Sigmoid colon (tissue), 7 donors: ENCODE data around the gene LHX3. TPM values are rescaled to one million over a fixed set of nuclear protein-coding genes. Genes with fewer than 3 reads are reported as not detected.

Source experiments
- DNase-seq: peaks from one replicate; pipeline ENCODE4 v3.0.0-alpha.2; 2019
- H3K27ac ChIP-seq, 4 donors: fragments of 200-600 bp; sonication (generic); one replicate each; pipeline ENCODE4 v1.5.1; 2016 to 2019; ENCODE audit warnings: mild to moderate bottlenecking in 1 of 4
- H3K27me3 ChIP-seq, 3 donors: fragments of 200-600 bp; sonication (generic); one replicate each; pipeline ENCODE4 v1.5.1; 2019; ENCODE audit warnings: mild to moderate bottlenecking in 1 of 3
- H3K36me3 ChIP-seq, 4 donors: fragments of 200-600 bp; sonication (generic); one replicate each; pipeline ENCODE4 v1.5.1; 2016 to 2019
- H3K4me1 ChIP-seq, 4 donors: fragments of 200-600 bp; sonication (generic); one replicate each; pipeline ENCODE4 v1.5.1; 2017 to 2019
- H3K4me3 ChIP-seq, 4 donors: fragments of 200-600 bp; sonication (generic); one replicate each; pipeline ENCODE4 v1.5.1; 2017 to 2019; ENCODE audit warnings: mild to moderate bottlenecking in 2 of 4, moderate library complexity in 1 of 4
- H3K9me3 ChIP-seq, 4 donors: fragments of 200-600 bp in 3 of 4; sonication (generic) in 3 of 4; one replicate each; pipeline versions ENCODE4 v1.5.1 to v1.6.1; 2013 to 2019
- EP300 ChIP-seq, 4 donors: sonication (generic); formaldehyde crosslinking; IDR thresholded peaks; one replicate each; pipeline ENCODE4 v1.6.1; 2017; ENCODE audit warnings: antibody characterized with exemption in 4 of 4
- POLR2A ChIP-seq, 2 donors: fragments of 450-650 bp; IDR thresholded peaks; one replicate each; pipeline ENCODE4 v1.6.1; 2016; ENCODE audit warnings: antibody characterized with exemption in 2 of 2, mild to moderate bottlenecking in 2 of 2, moderate library complexity in 2 of 2
- POLR2AphosphoS5 ChIP-seq, 4 donors: sonication (generic); formaldehyde crosslinking; IDR thresholded peaks; one replicate each; pipeline ENCODE4 v1.6.1; 2017; ENCODE audit warnings: antibody characterized with exemption in 4 of 4
- whole genome bisulfite sequencing, 2 donors: extraction: QIAGEN DNeasy Blood & Tissue Kit; methylation state at CpG; one replicate each; pipeline ENCODE4 v1.1.7; 2013; 5-methylcytosine and 5-hydroxymethylcytosine counted together
- intact Hi-C: fragments of 100-400 bp; cut with DNase I; formaldehyde crosslinking; loops from one replicate; pipeline ENCODE4 v1.15.1; 2023
- polyA plus RNA-seq, 3 donors: library from polyadenylated mRNA; stranded (reverse); fragments of 200-250 nt; gene quantifications; one replicate each; pipeline ENCODE4 v1.2.3, GENCODE V29; 2013
- total RNA-seq, 4 donors: library from RNA; depleted of rRNA; stranded (reverse); fragments of >200 nt; gene quantifications; one replicate each; pipeline ENCODE4 v1.1.0, GENCODE V29; 2016
- TF ChIP-seq, protein P1 (sequence below), 4 experiments: fragments of 450-650 bp in 3 of 4; fragments of 200-600 bp in 1 of 4; IDR thresholded peaks; one replicate each; pipeline ENCODE4 v1.5.1; 2016 to 2019; ENCODE audit warnings: antibody characterized with exemption in 4 of 4, mild to moderate bottlenecking in 3 of 4, moderate library complexity in 2 of 4
- donor health status: healthy with polysubstance abuse.
- donor health status: Bipolar disorder and iron deficiency.
- donor health status: healthy.

The LHX3 gene
- total and polyA plus RNA-seq, 7 donors = not detected

DNA sequence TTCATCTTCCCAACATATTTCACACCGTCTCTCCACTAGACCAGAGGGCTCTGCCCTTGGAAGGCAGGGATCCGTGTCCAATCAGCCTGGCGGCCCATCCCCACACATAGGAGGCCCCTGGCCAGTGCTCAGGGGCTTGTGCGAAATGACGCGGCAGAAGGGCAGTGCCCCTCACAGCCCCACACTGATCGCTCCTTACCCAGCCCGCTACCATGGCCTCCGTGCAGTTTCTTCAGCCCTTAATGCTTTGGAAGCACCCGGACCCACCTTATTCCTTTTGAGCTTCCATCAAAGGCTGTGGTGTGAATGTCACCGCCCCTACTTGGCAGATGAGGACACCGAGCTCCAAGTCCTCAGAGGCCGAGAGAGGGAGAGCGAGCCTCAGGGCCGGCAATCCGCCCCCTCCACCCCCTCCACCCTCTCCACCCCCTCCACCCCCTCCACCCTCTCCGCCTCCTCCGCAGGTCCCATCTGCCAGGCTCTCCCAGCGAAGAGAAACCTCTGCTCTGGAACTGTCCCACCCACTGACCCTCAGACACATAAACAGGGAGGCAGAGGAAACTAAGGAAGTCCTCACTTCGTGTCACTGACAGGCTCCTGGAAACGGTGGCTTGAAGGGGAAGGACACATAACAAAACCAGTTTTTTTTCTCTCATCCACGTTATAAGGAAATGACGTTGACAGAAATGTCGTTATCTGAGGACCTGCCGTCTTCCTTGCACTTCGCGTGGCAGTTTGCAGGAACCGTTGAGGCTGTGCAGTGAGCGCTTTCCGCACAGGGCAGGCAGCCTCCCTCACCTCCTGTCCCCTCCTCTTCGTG lies 26.8 kb upstream of the LHX3 start:
- 71 to 89% methylated on average over 31 of the region's 31 CpGs for WGBS, 2 donors
- intact Hi-C loops = no loop called here
- no peaks in the 10 kb centered on the region for H3K4me1 ChIP-seq
- H3K36me3 ChIP-seq = peaks cover 0 to 16% (median under 1%) of the 10 kb centered on the region in 4 donors
- no peaks in the 10 kb centered on the region for H3K27me3 ChIP-seq
- no peaks in the 10 kb centered on the region for H3K9me3 ChIP-seq
- H3K27ac ChIP-seq = no peak overlapping the region
- no peak overlapping the region for H3K4me3 ChIP-seq
- TF ChIP-seq POLR2AphosphoS5 (IDR thresholded peaks at IDR 0.05) (no peak), POLR2A (IDR thresholded peaks at IDR 0.05) (no peak), EP300 (IDR thresholded peaks at IDR 0.05) (no peak)
- TF ChIP-seq, protein P1, sequence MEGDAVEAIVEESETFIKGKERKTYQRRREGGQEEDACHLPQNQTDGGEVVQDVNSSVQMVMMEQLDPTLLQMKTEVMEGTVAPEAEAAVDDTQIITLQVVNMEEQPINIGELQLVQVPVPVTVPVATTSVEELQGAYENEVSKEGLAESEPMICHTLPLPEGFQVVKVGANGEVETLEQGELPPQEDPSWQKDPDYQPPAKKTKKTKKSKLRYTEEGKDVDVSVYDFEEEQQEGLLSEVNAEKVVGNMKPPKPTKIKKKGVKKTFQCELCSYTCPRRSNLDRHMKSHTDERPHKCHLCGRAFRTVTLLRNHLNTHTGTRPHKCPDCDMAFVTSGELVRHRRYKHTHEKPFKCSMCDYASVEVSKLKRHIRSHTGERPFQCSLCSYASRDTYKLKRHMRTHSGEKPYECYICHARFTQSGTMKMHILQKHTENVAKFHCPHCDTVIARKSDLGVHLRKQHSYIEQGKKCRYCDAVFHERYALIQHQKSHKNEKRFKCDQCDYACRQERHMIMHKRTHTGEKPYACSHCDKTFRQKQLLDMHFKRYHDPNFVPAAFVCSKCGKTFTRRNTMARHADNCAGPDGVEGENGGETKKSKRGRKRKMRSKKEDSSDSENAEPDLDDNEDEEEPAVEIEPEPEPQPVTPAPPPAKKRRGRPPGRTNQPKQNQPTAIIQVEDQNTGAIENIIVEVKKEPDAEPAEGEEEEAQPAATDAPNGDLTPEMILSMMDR (IDR thresholded peaks at IDR 0.05) = no peak
- no peak for DNase-seq

DNA sequence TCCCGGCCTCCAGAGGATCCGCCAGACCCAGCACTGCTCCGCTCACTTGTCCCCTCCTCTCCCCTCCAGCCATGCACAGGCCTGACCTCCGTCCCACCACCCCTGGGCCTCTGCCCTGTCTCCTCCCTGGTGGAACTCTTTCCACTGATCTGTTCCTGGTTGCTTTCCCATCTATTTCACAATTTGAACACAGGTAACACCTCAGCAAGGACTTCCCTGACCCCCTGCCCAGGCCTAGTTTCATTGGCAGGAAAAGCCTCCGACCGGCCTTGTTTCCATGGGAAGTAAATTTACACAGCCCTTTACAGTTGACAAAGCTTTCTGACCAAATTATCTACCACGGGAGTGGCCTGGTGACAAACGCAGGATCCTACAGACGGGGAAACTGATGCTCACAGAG lies 25.8 kb upstream of the LHX3 start:
- no peaks in the 10 kb centered on the region for H3K27me3 ChIP-seq
- no peak for DNase-seq
- H3K36me3 ChIP-seq = peaks cover 0 to 7% (median 0%) of the 10 kb centered on the region in 4 donors
- intact Hi-C loops = no loop called here
- 91 to 94% methylated on average over 9 of the region's 9 CpGs for WGBS, 2 donors
- H3K27ac ChIP-seq = no peak overlapping the region
- TF ChIP-seq POLR2A (IDR thresholded peaks at IDR 0.05) = no peak
- TF ChIP-seq, protein P1 (IDR thresholded peaks at IDR 0.05) = no peak
- TF ChIP-seq EP300 (IDR thresholded peaks at IDR 0.05) = no peak
- no peak for TF ChIP-seq POLR2AphosphoS5 (IDR thresholded peaks at IDR 0.05)
- H3K4me3 ChIP-seq = no peak overlapping the region
- H3K4me1 ChIP-seq = no peaks in the 10 kb centered on the region
- no peaks in the 10 kb centered on the region for H3K9me3 ChIP-seq

DNA sequence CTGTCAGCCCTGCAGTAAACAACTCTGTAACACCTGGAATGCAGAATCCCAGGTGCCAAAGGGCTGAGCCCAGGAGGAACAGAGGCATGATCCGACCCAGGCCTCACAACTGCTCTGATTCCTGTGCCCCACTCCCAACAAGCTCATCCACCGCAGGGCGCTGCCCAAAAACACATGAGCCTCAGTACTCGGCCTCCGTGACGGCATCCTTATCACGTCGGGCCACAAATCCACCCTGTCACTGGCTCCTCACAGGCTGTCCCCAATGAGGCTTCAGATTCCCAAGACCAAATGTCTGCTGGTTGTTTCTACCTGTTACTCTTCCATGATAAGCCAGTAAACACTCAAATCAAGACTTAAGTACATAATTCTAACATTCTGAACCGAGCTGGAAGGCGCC lies 25.4 kb upstream of the LHX3 start:
- intact Hi-C loops = no loop called here
- Histone ChIP-seq H3K9me3 (no peaks in the 10 kb centered on the region), H3K27ac (no peak overlapping the region), H3K36me3 (peaks cover 0 to 3% (median 0%) of the 10 kb centered on the region in 4 donors), H3K4me1 (no peaks in the 10 kb centered on the region), H3K4me3 (no peak overlapping the region), H3K27me3 (no peaks in the 10 kb centered on the region)
- no peak for DNase-seq
- WGBS, 2 donors = 89 to 94% methylated on average over 10 of the region's 10 CpGs
- TF ChIP-seq POLR2AphosphoS5 (IDR thresholded peaks at IDR 0.05) (no peak), POLR2A (IDR thresholded peaks at IDR 0.05) (no peak)
- TF ChIP-seq, protein P1 (IDR thresholded peaks at IDR 0.05) = no peak

DNA sequence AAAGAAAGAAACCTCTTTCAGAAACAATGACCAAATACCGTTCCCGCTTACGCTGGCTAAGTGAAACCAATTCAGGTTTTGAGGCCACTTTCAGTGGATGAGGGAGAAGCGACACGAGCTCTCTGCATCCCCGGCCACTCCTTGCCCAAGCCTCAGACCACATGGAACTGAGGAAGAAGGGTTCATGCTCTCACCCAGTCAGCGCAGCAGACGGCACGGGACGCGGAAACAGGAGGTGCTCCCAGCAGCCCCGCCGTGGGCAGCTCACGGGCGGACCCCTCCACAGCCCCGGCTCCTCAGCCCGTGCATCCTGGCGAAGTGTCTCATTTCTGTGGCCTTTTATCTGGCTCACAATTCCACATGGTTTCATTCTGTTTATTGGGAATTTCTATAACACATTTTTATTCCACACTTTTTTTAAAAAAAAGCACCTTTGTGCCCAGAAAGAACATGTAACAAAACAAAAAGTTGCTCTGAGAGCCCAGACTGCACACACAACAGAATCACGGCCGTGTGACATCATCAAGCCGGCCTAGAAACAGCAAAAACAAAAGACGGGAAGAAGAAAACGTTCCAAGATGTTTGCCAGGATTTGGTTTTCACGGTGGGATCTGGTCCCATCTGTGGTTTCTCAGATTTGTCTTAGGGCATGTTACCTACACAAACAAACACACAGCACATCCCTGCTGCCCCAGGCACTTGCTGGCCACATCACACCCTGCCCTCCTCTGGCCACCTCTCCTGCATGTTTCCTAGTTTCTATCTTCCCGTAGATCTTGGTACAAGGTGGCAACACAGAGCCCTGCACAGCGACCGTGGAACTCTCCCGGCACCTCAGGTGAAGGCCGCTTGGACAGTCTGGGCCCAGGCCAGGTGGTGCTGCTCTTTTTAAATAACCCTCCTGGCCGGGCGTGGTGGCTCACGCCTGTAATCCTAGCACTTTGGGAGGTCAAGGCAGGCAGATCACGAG lies 24.5 kb upstream of the LHX3 start:
- no peak for DNase-seq
- Histone ChIP-seq H3K27me3 (no peaks in the 10 kb centered on the region), H3K4me1 (no peaks in the 10 kb centered on the region), H3K36me3 (peaks cover 0 to 2% (median under 1%) of the 10 kb centered on the region in 4 donors), H3K9me3 (no peaks in the 10 kb centered on the region), H3K4me3 (no peak overlapping the region), H3K27ac (no peak overlapping the region)
- TF ChIP-seq POLR2A (IDR thresholded peaks at IDR 0.05) (no peak), POLR2AphosphoS5 (IDR thresholded peaks at IDR 0.05) (no peak), EP300 (IDR thresholded peaks at IDR 0.05) (no peak)
- TF ChIP-seq, protein P1 (IDR thresholded peaks at IDR 0.05) = no peak
- intact Hi-C loops = no loop called here
- WGBS, 2 donors = 90 to 92% methylated on average over 33 of the region's 33 CpGs
